Measurements from ENCODE around the gene ROR1.
"Not testable (repeated sequence)": the region's sequence is repeated elsewhere in the genome, so short reads cannot be mapped to it uniquely, and the experiment has no call there.

The ROR1 gene

GRCh38 chr1:64073705-64074104, 299.9 kb downstream of the ROR1 start:
- no peak for FAIRE-seq

- no peak for FAIRE-seq
Observed at GRCh38 chr1:64074767-64075166, 300.9 kb downstream of the ROR1 start.

GRCh38 chr1:64077281-64077940, 303.6 kb downstream of the ROR1 start:
- FAIRE-seq: no peak

GRCh38 chr1:64080941-64081562, 307.2 kb downstream of the ROR1 start:
- FAIRE-seq: no peak

- FAIRE-seq: no peak
Observed at GRCh38 chr1:64082459-64082858, 308.6 kb downstream of the ROR1 start.

- no peak for FAIRE-seq
Observed at GRCh38 chr1:64084451-64084850, 310.6 kb downstream of the ROR1 start.

- FAIRE-seq: no peak
Observed at GRCh38 chr1:64087768-64088167, 314.0 kb downstream of the ROR1 start.

- no peak for FAIRE-seq
Observed at GRCh38 chr1:64090436-64090835, 316.6 kb downstream of the ROR1 start.

GRCh38 chr1:64092851-64093371, 319.1 kb downstream of the ROR1 start:
- no peak for FAIRE-seq

GRCh38 chr1:64093941-64094340, 320.1 kb downstream of the ROR1 start:
- FAIRE-seq: no peak

GRCh38 chr1:64095832-64096231, 322.0 kb downstream of the ROR1 start:
- no peak for FAIRE-seq

- FAIRE-seq: no peak
Observed at GRCh38 chr1:64097859-64098258, 324.0 kb downstream of the ROR1 start.

GRCh38 chr1:64098436-64098835, 324.6 kb downstream of the ROR1 start:
- no peak for FAIRE-seq

GRCh38 chr1:64098846-64099582, 325.2 kb downstream of the ROR1 start:
- FAIRE-seq: no peak

GRCh38 chr1:64100791-64101190, 327.0 kb downstream of the ROR1 start:
- no peak for FAIRE-seq

- not testable (repeated sequence) for FAIRE-seq
Observed at GRCh38 chr1:64104585-64104984, 330.8 kb downstream of the ROR1 start.

- FAIRE-seq: no peak
Observed at GRCh38 chr1:64107118-64107519, 333.3 kb downstream of the ROR1 start.

- no peak for FAIRE-seq
Observed at GRCh38 chr1:64107632-64108031, 333.8 kb downstream of the ROR1 start.

GRCh38 chr1:64110924-64111777, 337.3 kb downstream of the ROR1 start:
- FAIRE-seq: no peak

- FAIRE-seq: no peak
Observed at GRCh38 chr1:64111787-64112186, 338.0 kb downstream of the ROR1 start.

- no peak for FAIRE-seq
Observed at GRCh38 chr1:64112281-64112680, 338.5 kb downstream of the ROR1 start.

- FAIRE-seq: no peak
Observed at GRCh38 chr1:64114012-64114525, 340.3 kb downstream of the ROR1 start.

- FAIRE-seq: no peak
Observed at GRCh38 chr1:64116537-64116936, 342.7 kb downstream of the ROR1 start.
